C4-2B (cell line): ENCODE data around the gene MBLAC1.

Source experiments
- H3K27ac ChIP-seq: fragments of 450-650 bp; 2 replicates; pipeline ENCODE4 v1.5.1; 2017
- ZFX ChIP-seq: fragments of 450-650 bp; IDR thresholded peaks from 2 replicates; pipeline ENCODE4 v1.6.1; 2017
- TF ChIP-seq, protein P1 (sequence below): fragments of 450-650 bp; conservative IDR thresholded peaks from 2 replicates; pipeline ENCODE4 v1.5.1; 2017; ENCODE audit warnings: mild to moderate bottlenecking

The MBLAC1 gene

DNA sequence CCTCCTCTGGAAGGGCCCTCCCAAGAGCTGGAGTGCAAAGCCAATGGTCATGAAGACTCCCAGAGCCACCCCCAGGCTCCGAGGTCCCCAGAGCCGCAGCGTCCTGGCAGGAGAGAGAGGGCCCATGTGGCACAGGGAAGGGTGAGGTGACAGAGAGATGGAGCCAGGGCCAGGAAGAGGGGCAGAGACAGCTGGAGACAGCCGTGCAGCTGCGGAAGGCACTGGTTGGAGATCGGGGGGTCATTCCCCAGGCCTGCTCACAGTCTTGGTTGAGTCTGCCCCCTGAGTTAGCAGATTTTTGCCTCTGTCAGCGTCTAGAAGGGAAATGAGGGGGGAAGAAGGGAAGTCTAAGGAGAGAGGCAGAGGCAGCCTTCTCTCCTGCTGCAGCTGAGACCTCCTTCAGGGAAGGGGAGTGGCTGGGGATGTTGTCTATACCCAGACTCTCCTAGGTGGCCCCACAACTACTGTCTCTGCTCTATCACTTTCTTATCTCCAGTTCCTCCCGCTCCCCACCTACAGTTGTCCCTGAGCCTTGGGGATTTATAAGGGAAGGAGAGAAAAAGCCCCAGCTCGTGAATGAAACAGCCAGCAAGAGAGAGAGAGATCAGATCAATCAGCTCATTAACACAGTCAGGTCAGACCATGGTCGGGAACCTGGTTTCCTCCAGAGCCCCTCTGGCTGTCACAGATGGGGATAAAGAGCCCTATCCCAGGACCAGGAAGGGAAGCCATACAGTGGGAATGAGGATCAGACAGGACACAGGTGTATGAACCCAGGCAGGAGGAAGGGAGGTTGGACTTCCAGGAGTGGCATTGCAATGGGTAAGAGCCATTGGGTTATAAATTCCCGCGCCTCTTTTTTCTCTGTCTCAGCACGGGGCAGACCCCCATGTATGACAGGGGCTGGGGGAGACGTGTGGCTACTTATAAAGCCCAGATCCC lies 40.5 kb downstream of the MBLAC1 start:
- no peak overlapping the region for H3K27ac ChIP-seq
- no peak for TF ChIP-seq ZFX
- TF ChIP-seq, protein P1, sequence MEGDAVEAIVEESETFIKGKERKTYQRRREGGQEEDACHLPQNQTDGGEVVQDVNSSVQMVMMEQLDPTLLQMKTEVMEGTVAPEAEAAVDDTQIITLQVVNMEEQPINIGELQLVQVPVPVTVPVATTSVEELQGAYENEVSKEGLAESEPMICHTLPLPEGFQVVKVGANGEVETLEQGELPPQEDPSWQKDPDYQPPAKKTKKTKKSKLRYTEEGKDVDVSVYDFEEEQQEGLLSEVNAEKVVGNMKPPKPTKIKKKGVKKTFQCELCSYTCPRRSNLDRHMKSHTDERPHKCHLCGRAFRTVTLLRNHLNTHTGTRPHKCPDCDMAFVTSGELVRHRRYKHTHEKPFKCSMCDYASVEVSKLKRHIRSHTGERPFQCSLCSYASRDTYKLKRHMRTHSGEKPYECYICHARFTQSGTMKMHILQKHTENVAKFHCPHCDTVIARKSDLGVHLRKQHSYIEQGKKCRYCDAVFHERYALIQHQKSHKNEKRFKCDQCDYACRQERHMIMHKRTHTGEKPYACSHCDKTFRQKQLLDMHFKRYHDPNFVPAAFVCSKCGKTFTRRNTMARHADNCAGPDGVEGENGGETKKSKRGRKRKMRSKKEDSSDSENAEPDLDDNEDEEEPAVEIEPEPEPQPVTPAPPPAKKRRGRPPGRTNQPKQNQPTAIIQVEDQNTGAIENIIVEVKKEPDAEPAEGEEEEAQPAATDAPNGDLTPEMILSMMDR: no peak

DNA sequence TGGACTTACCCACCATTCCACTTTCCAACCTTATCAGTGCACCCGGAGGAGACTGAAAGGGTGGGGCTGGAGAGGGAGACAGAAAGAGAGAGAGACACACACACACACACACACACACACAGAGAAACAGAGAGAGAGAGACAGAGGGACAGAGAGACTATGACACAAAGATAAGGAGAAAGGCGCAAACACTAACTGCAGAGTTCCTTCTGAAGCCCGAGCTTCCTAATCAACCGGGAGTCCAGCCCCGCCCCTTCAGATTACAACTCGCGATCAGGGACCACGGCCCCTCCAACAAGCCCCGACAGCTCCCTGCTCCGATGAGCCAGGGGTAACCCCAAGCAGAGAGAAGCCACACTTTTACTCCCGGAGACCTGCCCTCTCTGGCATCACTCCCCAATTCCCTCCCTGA lies 41.2 kb downstream of the MBLAC1 start:
- TF ChIP-seq ZFX: no peak
- TF ChIP-seq, protein P1: no peak
- H3K27ac ChIP-seq: no peak overlapping the region

DNA sequence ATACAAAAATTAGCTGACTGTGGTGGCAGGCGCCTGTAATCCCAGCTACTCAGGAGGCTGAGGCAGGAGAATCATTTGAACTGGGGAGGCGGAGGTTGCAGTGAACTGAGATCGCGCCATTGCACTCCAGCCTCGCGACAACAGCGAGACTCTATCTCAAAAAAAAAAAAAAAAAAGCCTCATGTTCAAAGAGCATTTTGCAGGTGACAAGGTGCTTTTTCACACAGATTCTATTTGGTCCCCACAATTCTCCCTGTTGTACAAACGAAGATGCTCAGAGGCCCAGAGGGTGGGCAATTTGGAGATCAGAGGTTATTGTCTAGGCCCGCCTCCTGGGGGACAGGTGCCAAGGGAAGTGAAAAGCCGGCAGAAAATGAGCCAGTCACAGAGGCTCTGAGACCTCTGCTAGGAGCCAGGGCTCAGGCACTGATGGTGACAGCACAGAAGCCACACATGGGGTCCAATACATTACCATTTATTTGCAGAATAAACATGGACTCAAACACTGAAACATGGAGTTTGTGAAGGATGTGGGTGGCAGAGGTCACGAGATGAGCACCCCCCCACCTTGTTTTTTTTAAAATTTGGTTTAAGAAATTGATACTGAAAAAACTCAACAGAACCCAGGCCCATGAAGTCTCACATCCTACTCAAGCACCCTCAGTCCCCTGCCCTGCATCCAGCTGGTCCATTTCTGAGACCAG lies 42.5 kb downstream of the MBLAC1 start:
- TF ChIP-seq ZFX: no peak
- TF ChIP-seq, protein P1: no peak
- no peak overlapping the region for H3K27ac ChIP-seq

DNA sequence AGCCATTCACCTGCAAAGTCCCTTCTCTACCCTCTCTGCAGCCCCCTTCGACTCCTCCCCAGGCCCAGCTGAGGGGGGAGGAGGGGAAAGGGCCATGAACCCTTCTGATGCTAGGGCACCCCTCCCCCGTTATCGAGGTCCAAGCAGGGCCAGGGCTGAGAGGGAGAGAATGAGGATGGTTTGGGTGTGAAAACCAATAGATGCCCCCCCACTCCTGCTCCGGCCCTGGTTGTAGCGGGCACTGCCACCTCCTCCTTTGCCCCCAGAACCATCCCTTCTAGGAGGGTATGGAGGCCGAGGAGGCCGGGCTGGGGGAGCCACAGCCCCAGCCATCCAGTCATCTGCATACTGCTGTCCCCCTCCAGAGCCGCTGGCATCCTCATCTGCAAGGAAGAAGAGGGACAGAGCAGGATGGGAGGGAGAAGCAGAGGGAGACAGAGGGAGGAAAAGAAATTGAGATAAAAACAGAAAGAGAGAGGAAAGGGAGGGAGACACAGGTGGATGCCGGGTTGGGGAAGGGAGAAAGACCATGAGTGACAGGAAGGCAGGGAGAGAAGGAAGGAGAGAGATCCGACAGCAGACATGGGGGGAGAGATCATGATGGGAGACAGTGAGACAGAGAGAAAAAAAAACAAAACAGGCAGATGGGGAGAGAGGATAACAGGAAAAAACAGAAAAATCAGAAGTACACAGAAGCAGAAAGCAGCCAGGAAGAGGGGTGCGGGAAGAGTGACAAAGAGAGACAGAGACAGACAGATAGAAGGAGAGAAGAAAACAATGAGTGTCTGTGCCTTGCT lies 43.5 kb downstream of the MBLAC1 start:
- no peak for TF ChIP-seq ZFX
- TF ChIP-seq, protein P1: no peak

DNA sequence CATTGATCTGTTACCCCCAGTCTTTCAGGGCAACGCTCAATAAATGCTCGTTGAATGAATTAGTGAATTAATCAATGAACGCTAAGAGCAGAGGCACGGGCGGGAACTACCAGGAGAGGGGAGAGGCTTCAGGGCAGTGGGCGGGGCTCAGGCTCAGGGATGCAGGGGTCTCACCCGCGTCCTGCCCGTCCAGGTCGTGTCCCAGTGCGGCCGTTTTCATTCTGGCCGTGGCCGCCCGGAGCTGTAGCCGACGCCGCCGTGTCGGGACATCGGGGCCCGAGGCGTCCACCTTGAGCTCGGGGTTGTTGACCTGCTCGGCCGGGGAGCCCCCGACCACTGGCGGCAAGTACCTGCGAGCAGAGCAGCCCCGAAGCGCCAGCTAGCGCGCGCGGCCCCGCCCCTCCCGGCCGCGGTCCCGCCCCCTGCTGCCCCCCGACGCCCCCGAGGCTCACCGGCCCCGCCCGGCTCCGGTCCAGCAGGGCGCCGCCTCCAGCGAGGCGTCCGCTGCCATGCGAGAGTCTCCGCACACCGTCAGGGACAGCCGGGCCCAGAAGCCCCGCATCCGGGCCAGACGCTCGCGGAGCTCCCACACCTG lies 44.4 kb downstream of the MBLAC1 start:
- no peak for TF ChIP-seq ZFX
- TF ChIP-seq, protein P1: no peak
- H3K27ac ChIP-seq: no peak overlapping the region

More for the DNA sequence above, 43.5 kb downstream of the MBLAC1 start:
- no peak overlapping the region for H3K27ac ChIP-seq

DNA sequence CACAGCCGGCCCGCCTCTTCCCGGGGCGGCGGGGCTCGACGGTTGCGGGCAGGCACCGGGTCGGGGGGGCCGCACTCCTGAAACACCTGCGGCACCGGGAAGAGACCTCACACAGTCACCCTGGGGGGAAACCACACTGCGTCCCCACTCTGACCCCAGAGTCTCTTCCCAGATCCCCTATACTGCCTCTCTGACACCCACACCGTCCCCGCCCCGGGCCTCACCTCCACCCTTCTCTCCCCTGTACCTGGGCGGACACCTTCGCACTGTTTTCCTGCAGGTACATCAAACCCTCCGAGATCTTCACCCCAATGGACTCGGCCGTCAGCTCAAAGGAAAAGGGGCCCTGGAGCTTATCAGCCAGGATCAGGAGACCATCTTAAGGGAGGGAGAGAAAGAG lies 45.1 kb downstream of the MBLAC1 start:
- no peak overlapping the region for H3K27ac ChIP-seq
- TF ChIP-seq, protein P1: no peak
- no peak for TF ChIP-seq ZFX
